ENCODE results near the gene RNASEH1. TPM values are rescaled to one million over a fixed set of nuclear protein-coding genes. Genes with fewer than 3 reads are reported as not detected.

Gene RNASEH1
- total and polyA plus RNA-seq, 4 donors = 10.2 to 18.7 (median 12.9) TPM

- peak; percentile 31 for TF ChIP-seq CTCF (IDR thresholded peaks at IDR 0.05; ENCODE audit: low read depth, low read length, missing input control)
- TF ChIP-seq ATF3 (IDR thresholded peaks at IDR 0.05) = no peak
- peak in 1 of 2 donors; percentile 33 for TF ChIP-seq RAD21 (IDR thresholded peaks at IDR 0.05)
- TF ChIP-seq EGR1 (IDR thresholded peaks at IDR 0.05; ENCODE audit: low read depth in 2 of 2) = peak in 1 of 2 donors; percentile 41
- TF ChIP-seq JUND (IDR thresholded peaks at IDR 0.05) = peak in 1 of 2 donors; percentile 54
- TF ChIP-seq TAF1 (conservative IDR thresholded peaks at IDR 0.05) = peak; percentile 57
- peak; percentile 90 to 94 for TF ChIP-seq HNF4A (conservative IDR thresholded peaks at IDR 0.05)
- peak; percentile 76 for TF ChIP-seq SP1 (IDR thresholded peaks at IDR 0.05)
- peak; percentile 85 to 94 for TF ChIP-seq RXRA (IDR thresholded peaks at IDR 0.05)
These were observed 21.2 kb downstream of the RNASEH1 start (continued) for GRCh38 chr2:3536682-3537632.

DNA sequence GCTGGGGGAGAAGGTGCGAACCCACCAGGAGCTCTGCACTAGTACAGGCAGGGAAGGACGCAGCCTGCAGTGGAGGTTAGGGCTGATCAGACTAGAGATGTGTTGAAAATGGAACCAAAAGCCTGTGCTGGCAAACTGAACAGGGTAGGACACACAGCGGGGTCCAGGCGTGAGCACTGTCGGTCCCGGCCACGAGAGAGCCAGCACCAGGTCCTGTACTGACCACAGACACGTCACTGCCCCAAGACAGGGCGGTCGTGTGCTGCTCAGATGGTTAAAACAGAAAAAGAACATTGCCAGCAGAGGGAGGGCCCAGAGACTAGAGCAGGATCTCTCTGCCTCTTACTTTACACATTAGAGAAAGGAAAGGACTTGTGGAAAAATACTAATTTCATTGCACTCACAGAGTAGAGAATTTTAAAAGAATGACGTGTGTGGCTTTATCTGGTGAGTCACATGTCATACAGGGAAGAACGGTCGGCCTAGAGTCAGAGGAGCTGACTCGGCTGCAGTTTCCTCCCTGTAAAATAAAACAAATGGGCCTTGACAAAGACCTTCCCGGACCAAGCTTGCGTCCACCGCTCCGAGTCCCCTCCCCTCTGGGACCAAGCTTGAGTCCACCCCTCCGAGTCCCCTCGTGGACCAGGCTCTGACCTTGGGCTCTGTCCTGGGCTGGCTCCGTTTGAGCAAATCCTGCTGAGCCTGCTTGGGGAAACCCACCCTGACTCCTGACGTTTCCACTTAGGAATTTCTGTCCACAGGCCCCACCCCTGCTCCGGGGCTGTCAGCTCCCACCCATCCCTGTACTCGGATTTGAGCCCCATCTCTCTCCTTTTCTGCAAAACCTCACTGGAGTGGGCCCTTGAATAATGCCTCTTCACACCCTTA, 22.1 kb downstream of the RNASEH1 start:
- H3K4me3 ChIP-seq (ENCODE audit: low read depth in 1 of 3, low read length in 3 of 3) = peak overlapping the region; percentile 2 to 23 (median 16)
- peak overlapping the region; percentile 7 to 80 for H3K9ac ChIP-seq (ENCODE audit: low read depth in 1 of 2, low read length in 2 of 2)
- H3K27me3 ChIP-seq (ENCODE audit: control insufficient read depth in 4 of 4, insufficient read depth in 4 of 4, low read length in 3 of 4) = no peaks in the 10 kb centered on the region
- H3K9me3 ChIP-seq (ENCODE audit: control insufficient read depth in 4 of 4, low read length in 3 of 4) = no peaks in the 10 kb centered on the region
- H3K4me1 ChIP-seq (ENCODE audit: control insufficient read depth in 4 of 4, insufficient read depth in 4 of 4, low read length in 3 of 4) = peaks cover 16 to 45% (median 27%) of the 10 kb centered on the region in 4 donors
- no peaks in the 10 kb centered on the region for H3K36me3 ChIP-seq (ENCODE audit: control insufficient read depth in 4 of 4, insufficient read depth in 3 of 4, low read depth in 1 of 4, low read length in 3 of 4)
- 24% methylated on average over 24 of the region's 24 CpGs for WGBS
- TF ChIP-seq SP1 (IDR thresholded peaks at IDR 0.05) (peak; percentile 63), EGR1 (IDR thresholded peaks at IDR 0.05; ENCODE audit: low read depth in 2 of 2) (no peak), REST (IDR thresholded peaks at IDR 0.05) (no peak), ZBTB33 (IDR thresholded peaks at IDR 0.05) (no peak), RAD21 (IDR thresholded peaks at IDR 0.05) (peak in 1 of 2 donors; percentile 64), CTCF (IDR thresholded peaks at IDR 0.05; ENCODE audit: low read depth, low read length, missing input control) (peak; percentile 18)
- peak; percentile 55 for DNase-seq (ENCODE audit: low spot score)
- H3K27ac ChIP-seq (ENCODE audit: low read depth in 1 of 2, low read length in 2 of 2) = peak overlapping the region; percentile 75 to 96
